Adrenal gland (tissue), 5 donors: ENCODE results near the gene RBM22.

Experiments used
- POLR2A ChIP-seq, 2 donors: fragments of 450-650 bp; IDR thresholded peaks; one replicate each; pipeline ENCODE4 v1.6.1; 2017; ENCODE audit warnings: antibody characterized with exemption in 2 of 2, mild to moderate bottlenecking in 2 of 2, moderate library complexity in 1 of 2
- TF ChIP-seq, protein P1 (sequence below), 6 experiments: fragments of 450-650 bp in 4 of 6; fragments of 200-600 bp in 2 of 6; sonication (generic) in 1 of 6; IDR thresholded peaks; 1 replicate in 5 of 6; 2 replicates in 1 of 6; pipeline versions ENCODE4 v1.5.1 to v1.8.0; 2016 to 2021; ENCODE audit warnings: antibody characterized with exemption in 6 of 6, mild to moderate bottlenecking in 2 of 6, moderate library complexity in 1 of 6
- donor health status: DM: no; HTN: no; CAD: no.

- no peak for TF ChIP-seq POLR2A (IDR thresholded peaks at IDR 0.05)
- TF ChIP-seq, protein P1, sequence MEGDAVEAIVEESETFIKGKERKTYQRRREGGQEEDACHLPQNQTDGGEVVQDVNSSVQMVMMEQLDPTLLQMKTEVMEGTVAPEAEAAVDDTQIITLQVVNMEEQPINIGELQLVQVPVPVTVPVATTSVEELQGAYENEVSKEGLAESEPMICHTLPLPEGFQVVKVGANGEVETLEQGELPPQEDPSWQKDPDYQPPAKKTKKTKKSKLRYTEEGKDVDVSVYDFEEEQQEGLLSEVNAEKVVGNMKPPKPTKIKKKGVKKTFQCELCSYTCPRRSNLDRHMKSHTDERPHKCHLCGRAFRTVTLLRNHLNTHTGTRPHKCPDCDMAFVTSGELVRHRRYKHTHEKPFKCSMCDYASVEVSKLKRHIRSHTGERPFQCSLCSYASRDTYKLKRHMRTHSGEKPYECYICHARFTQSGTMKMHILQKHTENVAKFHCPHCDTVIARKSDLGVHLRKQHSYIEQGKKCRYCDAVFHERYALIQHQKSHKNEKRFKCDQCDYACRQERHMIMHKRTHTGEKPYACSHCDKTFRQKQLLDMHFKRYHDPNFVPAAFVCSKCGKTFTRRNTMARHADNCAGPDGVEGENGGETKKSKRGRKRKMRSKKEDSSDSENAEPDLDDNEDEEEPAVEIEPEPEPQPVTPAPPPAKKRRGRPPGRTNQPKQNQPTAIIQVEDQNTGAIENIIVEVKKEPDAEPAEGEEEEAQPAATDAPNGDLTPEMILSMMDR (IDR thresholded peaks at IDR 0.05): no peak
Observed at GRCh38 chr5:150670948-150671310, 29.9 kb downstream of the RBM22 start.
